K562 (cell line): ENCODE measurements around the gene ZNF814. TPM values are rescaled to one million over a fixed set of nuclear protein-coding genes. Genes with fewer than 3 reads are reported as not detected.
A peak's percentile ranks its signal among the peaks of the same experiment; 100 is the strongest.

ENCODE experiments used
- AFF4 ChIP-seq: sonication (generic); formaldehyde crosslinking; IDR thresholded peaks from 2 replicates; pipeline ENCODE4 v1.8.0; 2023; ENCODE audit warnings: mild to moderate bottlenecking, missing genetic modification reagents
- ATF7 ChIP-seq: fragments of 450-650 bp; IDR thresholded peaks from 2 replicates; pipeline ENCODE4 v1.7.1; 2014; ENCODE audit warnings: mild to moderate bottlenecking, moderate library complexity
- BRD4 ChIP-seq: fragments of 200-600 bp; sonication (generic); IDR thresholded peaks from 2 replicates; pipeline ENCODE4 v1.6.1; 2017; ENCODE audit warnings: inconsistent platforms
- CREM ChIP-seq: IDR thresholded peaks from 2 replicates; pipeline ENCODE4 v1.6.1; 2014; ENCODE audit warnings: antibody characterized with exemption, low read depth
- FOXJ2 ChIP-seq: fragments of 200-800 bp; sonication (Bioruptor generic); IDR thresholded peaks from 2 replicates; pipeline ENCODE4 v1.6.1; 2016; ENCODE audit warnings: missing genetic modification characterization, missing compliant biosample characterization
- MAZ ChIP-seq, 2 experiments: fragments of 450-650 bp in 1 of 2; sonication (generic) in 1 of 2; formaldehyde crosslinking; IDR thresholded peaks in 1 of 2; conservative IDR thresholded peaks in 1 of 2; 2 replicates each; pipeline versions ENCODE4 v1.4.0 to v1.5.0; 2020; ENCODE audit warnings: mild to moderate bottlenecking in 1 of 2, missing genetic modification reagents in 1 of 2
- PHF20 ChIP-seq: fragments of 450-650 bp; IDR thresholded peaks from 2 replicates; pipeline ENCODE4 v1.6.1; 2018; ENCODE audit not compliant: partially characterized antibody
- ZBTB11 ChIP-seq, 3 experiments: fragments of 200-800 bp in 1 of 3; fragments of 250-450 bp in 1 of 3; fragments of 450-650 bp in 1 of 3; sonication (Bioruptor Pico) in 1 of 3; sonication (Bioruptor generic) in 1 of 3; formaldehyde crosslinking in 1 of 3; IDR thresholded peaks; 2 replicates each; pipeline versions ENCODE4 v1.6.1 to v1.8.0; 2016 to 2022; ENCODE audit warnings: mild to moderate bottlenecking in 2 of 3, missing genetic modification characterization in 2 of 3, missing compliant biosample characterization in 1 of 3, moderate library complexity in 1 of 3
- ZNF143 ChIP-seq: sonication (generic); formaldehyde crosslinking; IDR thresholded peaks from 2 replicates; pipeline ENCODE4 v1.9.0; 2022; ENCODE audit warnings: mild to moderate bottlenecking, missing genetic modification reagents
- polyA plus RNA-seq, 8 experiments: library from polyadenylated mRNA; depleted of rRNA in 4 of 8; stranded (reverse) in 5 of 8; unstranded in 3 of 8; fragments of >200 nt; fragmentation: Nextera tagmentation in 2 of 8; fragmentation: Illumina TruSeq in 1 of 8; extraction: Ambion mirVana in 2 of 8; extraction: Trizol in 1 of 8; gene quantifications; 2 replicates each; pipeline versions ENCODE4 v1.2.1 to v1.2.3, GENCODE V29; 2011 to 2014; ENCODE audit warnings: inconsistent platforms in 1 of 8, missing spikeins in 1 of 8
- total RNA-seq, 7 experiments: library from RNA; depleted of rRNA in 6 of 7; stranded (reverse); fragments of >200 nt in 6 of 7; fragmentation: Illumina TruSeq in 2 of 7; extraction: Trizol in 2 of 7; gene quantifications; 2 replicates each; pipeline versions ENCODE4 v1.2.1 to v1.2.3, GENCODE V29; 2011 to 2021; ENCODE audit warnings: low replicate concordance in 1 of 7
- TF ChIP-seq, protein P1 (sequence below): fragments of 450-650 bp; IDR thresholded peaks from 2 replicates; pipeline ENCODE4 v1.6.1; 2016; ENCODE audit warnings: borderline replicate concordance
- TF ChIP-seq, protein P2 (sequence below): sonication (generic); formaldehyde crosslinking; IDR thresholded peaks from 2 replicates; pipeline ENCODE4 v1.8.0; 2022; ENCODE audit warnings: mild to moderate bottlenecking, missing genetic modification reagents

ZNF814 gene
- total and polyA plus RNA-seq, 9 of the 15 experiments (the other 6 are each of a cell fraction or from before 2014, with no cell fraction given) = 0.42 to 3.5 (median 1.9) TPM

DNA sequence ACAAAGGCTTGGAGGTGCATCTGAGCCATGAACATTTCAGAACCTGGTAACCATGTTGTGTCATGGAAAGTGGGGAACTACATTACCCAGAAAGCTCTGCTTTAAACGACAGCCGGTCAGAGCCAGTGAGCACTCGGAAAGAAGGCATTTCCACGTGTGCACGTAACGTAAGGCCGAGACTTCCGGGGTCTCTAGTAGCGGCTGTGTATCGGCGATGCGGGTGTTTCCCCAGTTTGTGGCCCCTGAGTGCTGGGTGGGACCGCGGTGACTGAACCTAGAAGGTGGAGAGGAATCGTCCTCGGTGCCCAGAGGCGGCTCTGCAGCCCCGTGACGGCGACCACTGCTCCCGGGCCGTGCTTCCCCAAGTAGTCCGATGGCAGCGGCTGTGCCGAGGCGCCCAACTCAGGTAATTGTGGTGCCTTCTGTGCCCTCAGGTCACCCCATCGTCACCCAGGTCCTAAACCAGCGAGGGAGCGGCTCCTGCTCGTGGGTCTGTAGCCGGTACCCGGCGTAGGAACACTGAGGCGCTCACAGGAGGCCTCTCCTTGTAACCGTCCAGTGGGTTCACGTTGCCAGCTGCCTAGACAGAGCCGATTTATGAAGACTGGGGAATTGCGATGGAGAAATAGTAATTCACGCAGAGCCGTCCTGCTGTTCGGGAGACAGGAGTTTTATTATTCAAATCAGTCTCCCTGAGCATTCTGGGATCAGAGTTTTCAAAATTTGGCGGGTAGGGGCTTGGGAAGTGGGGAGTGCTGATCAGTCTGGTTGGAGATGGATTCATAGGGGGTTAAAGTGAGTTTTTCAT lies 39.0 kb downstream of the ZNF814 start, which contains the start of gene ZNF587 (continued):
- TF ChIP-seq ATF7 (peak; percentile 39; the same call in 1 of the 2 replicates), ZBTB11 (CRISPR knock-in tag; IDR thresholded peaks at IDR 0.05) (peak in 1 of 3 experiments; percentile 69; a peak in 1 of 6 replicates), BRD4 (peak; percentile 80; the same call in 1 of the 2 replicates), CREM (peak; percentile 88), AFF4 (CRISPR knock-in tag) (0 out of 2 replicates have a peak, but pooled peaks have one; percentile 45), PHF20 (peak; percentile 44), ZNF143 (CRISPR knock-in tag) (peak; percentile 89), FOXJ2 (0 out of 2 replicates have a peak, but pooled peaks have one; percentile 18), MAZ (CRISPR knock-in tag; conservative IDR thresholded peaks at IDR 0.05 in 1 of 2, IDR thresholded peaks at IDR 0.05 in 1 of 2) (peak; percentile 34 to 49; a peak in 1 of 4 replicates)
- TF ChIP-seq, protein P1, sequence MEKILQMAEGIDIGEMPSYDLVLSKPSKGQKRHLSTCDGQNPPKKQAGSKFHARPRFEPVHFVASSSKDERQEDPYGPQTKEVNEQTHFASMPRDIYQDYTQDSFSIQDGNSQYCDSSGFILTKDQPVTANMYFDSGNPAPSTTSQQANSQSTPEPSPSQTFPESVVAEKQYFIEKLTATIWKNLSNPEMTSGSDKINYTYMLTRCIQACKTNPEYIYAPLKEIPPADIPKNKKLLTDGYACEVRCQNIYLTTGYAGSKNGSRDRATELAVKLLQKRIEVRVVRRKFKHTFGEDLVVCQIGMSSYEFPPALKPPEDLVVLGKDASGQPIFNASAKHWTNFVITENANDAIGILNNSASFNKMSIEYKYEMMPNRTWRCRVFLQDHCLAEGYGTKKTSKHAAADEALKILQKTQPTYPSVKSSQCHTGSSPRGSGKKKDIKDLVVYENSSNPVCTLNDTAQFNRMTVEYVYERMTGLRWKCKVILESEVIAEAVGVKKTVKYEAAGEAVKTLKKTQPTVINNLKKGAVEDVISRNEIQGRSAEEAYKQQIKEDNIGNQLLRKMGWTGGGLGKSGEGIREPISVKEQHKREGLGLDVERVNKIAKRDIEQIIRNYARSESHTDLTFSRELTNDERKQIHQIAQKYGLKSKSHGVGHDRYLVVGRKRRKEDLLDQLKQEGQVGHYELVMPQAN = peak; percentile 82
- TF ChIP-seq, protein P2, sequence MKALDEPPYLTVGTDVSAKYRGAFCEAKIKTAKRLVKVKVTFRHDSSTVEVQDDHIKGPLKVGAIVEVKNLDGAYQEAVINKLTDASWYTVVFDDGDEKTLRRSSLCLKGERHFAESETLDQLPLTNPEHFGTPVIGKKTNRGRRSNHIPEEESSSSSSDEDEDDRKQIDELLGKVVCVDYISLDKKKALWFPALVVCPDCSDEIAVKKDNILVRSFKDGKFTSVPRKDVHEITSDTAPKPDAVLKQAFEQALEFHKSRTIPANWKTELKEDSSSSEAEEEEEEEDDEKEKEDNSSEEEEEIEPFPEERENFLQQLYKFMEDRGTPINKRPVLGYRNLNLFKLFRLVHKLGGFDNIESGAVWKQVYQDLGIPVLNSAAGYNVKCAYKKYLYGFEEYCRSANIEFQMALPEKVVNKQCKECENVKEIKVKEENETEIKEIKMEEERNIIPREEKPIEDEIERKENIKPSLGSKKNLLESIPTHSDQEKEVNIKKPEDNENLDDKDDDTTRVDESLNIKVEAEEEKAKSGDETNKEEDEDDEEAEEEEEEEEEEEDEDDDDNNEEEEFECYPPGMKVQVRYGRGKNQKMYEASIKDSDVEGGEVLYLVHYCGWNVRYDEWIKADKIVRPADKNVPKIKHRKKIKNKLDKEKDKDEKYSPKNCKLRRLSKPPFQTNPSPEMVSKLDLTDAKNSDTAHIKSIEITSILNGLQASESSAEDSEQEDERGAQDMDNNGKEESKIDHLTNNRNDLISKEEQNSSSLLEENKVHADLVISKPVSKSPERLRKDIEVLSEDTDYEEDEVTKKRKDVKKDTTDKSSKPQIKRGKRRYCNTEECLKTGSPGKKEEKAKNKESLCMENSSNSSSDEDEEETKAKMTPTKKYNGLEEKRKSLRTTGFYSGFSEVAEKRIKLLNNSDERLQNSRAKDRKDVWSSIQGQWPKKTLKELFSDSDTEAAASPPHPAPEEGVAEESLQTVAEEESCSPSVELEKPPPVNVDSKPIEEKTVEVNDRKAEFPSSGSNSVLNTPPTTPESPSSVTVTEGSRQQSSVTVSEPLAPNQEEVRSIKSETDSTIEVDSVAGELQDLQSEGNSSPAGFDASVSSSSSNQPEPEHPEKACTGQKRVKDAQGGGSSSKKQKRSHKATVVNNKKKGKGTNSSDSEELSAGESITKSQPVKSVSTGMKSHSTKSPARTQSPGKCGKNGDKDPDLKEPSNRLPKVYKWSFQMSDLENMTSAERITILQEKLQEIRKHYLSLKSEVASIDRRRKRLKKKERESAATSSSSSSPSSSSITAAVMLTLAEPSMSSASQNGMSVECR (CRISPR knock-in tag) = peak; percentile 94
